ENCODE measurements around the gene ESYT2.

- TF ChIP-seq YY1 (IDR thresholded peaks at IDR 0.05; ENCODE audit: insufficient read depth, insufficient read length), result no peak
- TF ChIP-seq ZNF274 (IDR thresholded peaks at IDR 0.05; ENCODE audit: low read depth, low read length), result no peak
- TF ChIP-seq SUZ12 (IDR thresholded peaks at IDR 0.05; ENCODE audit: extremely low read depth, insufficient read depth, insufficient read length), result no peak
Measured at GRCh38 chr7:158818325-158819213, 10.7 kb downstream of the ESYT2 start.
